ENCODE measurements around the gene MEGF10. TPM values are rescaled to one million over a fixed set of nuclear protein-coding genes. Genes with fewer than 3 reads are reported as not detected.
A peak's percentile ranks its signal among the peaks of the same experiment; 100 is the strongest.
"Not testable (repeated sequence)": the region's sequence is repeated elsewhere in the genome, so short reads cannot be mapped to it uniquely, and the experiment has no call there.

Gene MEGF10
- total and polyA plus RNA-seq, 2 experiments from 2014 or later: 1.7 to 8.2 TPM

DNA sequence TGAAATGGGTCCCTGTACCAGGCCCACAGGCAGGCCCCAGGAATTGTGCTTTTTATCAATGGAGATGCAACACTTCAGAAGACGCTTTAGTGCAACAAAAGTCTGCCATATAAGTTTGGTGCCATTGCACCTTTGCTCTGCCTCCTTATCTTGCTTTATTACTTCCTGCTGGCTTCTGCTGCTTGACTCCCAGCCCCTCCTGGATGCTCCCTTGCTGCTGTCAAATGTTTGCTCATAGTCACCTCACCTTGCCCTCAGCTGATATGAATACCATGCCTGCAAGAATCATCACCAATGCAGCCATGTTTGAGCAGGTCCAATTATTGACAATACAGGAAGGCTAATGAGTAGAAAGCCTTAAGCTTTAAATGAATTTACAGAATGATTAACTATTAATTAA is 25.4 kb downstream of the MEGF10 start:
- H3K4me3 ChIP-seq: no peak overlapping the region
- no peaks in the 10 kb centered on the region for H3K4me1 ChIP-seq (ENCODE audit: low read depth)
- H3K36me3 ChIP-seq: no peaks in the 10 kb centered on the region
- no peak overlapping the region for H3K27ac ChIP-seq
- TF ChIP-seq, protein P1, sequence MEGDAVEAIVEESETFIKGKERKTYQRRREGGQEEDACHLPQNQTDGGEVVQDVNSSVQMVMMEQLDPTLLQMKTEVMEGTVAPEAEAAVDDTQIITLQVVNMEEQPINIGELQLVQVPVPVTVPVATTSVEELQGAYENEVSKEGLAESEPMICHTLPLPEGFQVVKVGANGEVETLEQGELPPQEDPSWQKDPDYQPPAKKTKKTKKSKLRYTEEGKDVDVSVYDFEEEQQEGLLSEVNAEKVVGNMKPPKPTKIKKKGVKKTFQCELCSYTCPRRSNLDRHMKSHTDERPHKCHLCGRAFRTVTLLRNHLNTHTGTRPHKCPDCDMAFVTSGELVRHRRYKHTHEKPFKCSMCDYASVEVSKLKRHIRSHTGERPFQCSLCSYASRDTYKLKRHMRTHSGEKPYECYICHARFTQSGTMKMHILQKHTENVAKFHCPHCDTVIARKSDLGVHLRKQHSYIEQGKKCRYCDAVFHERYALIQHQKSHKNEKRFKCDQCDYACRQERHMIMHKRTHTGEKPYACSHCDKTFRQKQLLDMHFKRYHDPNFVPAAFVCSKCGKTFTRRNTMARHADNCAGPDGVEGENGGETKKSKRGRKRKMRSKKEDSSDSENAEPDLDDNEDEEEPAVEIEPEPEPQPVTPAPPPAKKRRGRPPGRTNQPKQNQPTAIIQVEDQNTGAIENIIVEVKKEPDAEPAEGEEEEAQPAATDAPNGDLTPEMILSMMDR (IDR thresholded peaks at IDR 0.05; ENCODE audit: low read depth, low read length): no peak
- no peaks in the 10 kb centered on the region for H3K27me3 ChIP-seq
- no peak for DNase-seq (ENCODE audit: low read depth in 1 of 2, low spot score in 1 of 2)
- H3K9me3 ChIP-seq (ENCODE audit: low read depth): no peaks in the 10 kb centered on the region

DNA sequence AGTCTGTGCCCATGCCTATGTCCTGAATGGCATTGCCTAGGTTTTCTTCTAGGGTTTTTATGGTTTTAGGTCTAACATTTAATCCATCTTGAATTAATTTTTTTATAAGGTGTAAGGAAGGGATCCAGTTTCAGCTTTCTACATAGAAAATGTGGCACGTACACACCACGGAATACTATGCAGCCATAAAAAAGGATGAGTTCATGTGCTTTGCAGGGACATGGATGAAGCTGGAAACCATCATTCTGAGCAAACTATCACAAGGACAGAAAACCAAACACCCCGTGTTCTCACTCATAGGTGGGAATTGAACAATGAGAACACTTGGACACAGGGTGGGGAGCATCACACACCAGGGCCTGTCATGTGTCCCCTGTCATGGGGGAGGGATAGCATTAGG is 26.8 kb downstream of the MEGF10 start:
- not testable (repeated sequence) for H3K4me1 ChIP-seq (ENCODE audit: low read depth); H3K27me3 ChIP-seq; H3K4me3 ChIP-seq; H3K27ac ChIP-seq; H3K36me3 ChIP-seq; H3K9me3 ChIP-seq (ENCODE audit: low read depth); DNase-seq (ENCODE audit: low read depth in 1 of 2, low spot score in 1 of 2)

DNA sequence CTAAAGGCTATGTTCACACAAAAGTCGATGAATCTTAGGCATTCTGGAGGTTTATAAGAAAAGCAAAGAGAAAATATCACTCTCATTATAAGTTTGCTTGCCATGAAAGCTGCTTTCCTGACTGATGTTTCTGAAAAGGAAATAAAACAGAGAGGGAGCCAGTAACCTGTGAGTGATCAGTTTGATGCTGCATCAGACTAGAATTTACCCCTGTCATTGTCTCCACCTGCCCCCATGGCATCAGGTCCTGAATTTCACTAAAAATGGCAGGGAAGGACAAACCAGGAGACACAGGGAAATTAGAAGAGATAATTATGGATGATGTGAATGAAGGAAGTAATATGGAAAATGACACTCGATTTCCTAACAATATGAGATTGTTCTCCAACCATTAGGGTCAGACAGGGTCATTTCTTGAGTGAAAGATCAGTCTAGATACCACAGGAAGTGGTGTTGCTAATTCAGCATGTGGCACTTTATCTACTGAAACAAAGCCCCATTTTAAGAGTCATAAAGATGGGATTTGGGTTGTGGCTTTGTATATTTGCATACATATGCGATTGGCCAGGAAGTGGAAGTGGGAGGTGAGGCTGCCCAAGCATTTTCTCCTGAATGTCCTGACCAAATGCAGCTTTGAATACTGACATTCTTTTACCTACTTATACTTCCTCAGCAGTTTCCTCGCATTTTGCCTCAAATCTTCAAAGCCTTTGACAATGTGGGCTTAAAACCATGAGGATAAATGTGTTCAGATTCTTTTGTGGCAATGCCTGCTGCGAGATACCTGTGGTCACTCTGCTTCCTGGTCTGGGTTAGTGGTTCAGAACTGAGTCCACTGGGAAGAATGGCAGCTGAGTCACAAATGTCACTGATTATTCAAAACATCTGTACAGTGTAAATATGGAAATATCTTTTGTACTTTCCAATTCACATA is 29.7 kb downstream of the MEGF10 start:
- Histone ChIP-seq H3K9me3 (ENCODE audit: low read depth) (no peaks in the 10 kb centered on the region), H3K27ac (no peak overlapping the region), H3K36me3 (no peaks in the 10 kb centered on the region), H3K4me3 (no peak overlapping the region), H3K4me1 (ENCODE audit: low read depth) (no peaks in the 10 kb centered on the region), H3K27me3 (no peaks in the 10 kb centered on the region)
- peak in 1 of 2 donors; percentile 47 for DNase-seq (ENCODE audit: low read depth in 1 of 2, low spot score in 1 of 2)
- TF ChIP-seq, protein P1 (IDR thresholded peaks at IDR 0.05; ENCODE audit: low read depth, low read length): no peak

DNA sequence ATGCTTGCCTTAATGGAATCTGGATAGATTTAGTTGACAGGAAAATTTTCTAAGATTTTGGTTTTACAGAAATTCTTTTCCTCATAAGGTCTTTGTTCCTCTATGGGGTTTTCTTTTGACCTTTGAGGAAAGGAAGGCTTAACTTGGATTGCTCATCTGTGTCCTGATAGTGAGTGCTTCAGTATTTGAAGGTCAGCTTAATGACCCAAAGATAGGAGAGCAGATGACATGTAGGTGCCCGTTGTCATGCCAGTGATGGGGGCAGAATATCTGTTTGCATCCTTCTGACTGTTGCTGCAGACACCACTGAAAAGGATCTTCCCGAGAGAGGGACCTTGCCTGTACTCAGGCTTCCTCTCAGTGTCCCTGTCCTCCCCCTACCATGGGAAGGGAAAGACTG is 30.9 kb downstream of the MEGF10 start:
- DNase-seq (ENCODE audit: low read depth in 1 of 2, low spot score in 1 of 2): no peak
- Histone ChIP-seq H3K9me3 (ENCODE audit: low read depth) (no peaks in the 10 kb centered on the region), H3K27me3 (no peaks in the 10 kb centered on the region), H3K4me1 (ENCODE audit: low read depth) (no peaks in the 10 kb centered on the region), H3K36me3 (no peaks in the 10 kb centered on the region), H3K27ac (no peak overlapping the region), H3K4me3 (no peak overlapping the region)
- TF ChIP-seq, protein P1 (IDR thresholded peaks at IDR 0.05; ENCODE audit: low read depth, low read length): no peak

DNA sequence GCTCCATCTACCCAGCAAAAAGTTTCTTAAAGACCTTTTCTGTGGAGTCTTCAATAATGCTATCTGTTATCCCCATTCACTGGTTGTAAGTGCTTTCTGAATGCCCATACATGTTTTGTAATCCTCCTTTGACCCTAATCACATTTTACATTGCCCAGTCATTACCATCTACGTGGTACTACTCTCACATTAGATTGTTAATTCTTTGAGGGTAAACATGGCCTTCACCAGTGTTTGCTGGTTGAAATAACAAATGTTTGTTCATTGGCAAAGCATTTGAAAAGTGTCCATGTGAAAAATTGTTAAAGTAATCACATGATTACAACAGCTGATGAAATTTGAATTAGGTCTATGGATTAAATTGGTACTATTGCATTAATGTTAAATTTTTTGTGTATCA is 31.8 kb downstream of the MEGF10 start:
- no peaks in the 10 kb centered on the region for H3K9me3 ChIP-seq (ENCODE audit: low read depth)
- no peak for DNase-seq (ENCODE audit: low read depth in 1 of 2, low spot score in 1 of 2)
- TF ChIP-seq, protein P1 (IDR thresholded peaks at IDR 0.05; ENCODE audit: low read depth, low read length): no peak
- no peaks in the 10 kb centered on the region for H3K27me3 ChIP-seq
- H3K4me1 ChIP-seq (ENCODE audit: low read depth): no peaks in the 10 kb centered on the region
- no peak overlapping the region for H3K27ac ChIP-seq
- H3K4me3 ChIP-seq: no peak overlapping the region
- H3K36me3 ChIP-seq: no peaks in the 10 kb centered on the region

DNA sequence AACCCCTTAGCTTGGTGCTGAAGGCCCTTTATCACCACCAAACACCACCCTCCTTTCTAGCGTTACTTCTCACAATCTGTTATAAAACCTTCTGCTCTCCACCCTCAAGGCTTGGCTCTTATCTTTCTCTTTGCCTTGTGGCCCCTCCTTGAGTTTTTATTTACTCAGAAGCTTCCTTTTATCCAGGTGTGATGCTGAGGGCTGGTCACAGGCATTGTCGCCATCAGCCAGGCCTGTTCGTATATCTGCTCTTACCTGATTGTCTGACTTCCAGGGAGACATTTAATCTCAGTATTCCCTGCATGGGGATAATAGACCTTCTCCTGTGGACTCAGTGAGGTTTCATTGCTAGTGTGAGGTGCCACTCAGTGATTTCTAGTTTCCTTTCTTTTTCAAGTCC is 34.2 kb downstream of the MEGF10 start:
- H3K4me1 ChIP-seq (ENCODE audit: low read depth): no peaks in the 10 kb centered on the region

More for the DNA sequence above, 34.2 kb downstream of the MEGF10 start:
- no peak overlapping the region for H3K4me3 ChIP-seq
- DNase-seq (ENCODE audit: low read depth in 1 of 2, low spot score in 1 of 2): no peak
- H3K27me3 ChIP-seq: no peaks in the 10 kb centered on the region
- H3K27ac ChIP-seq: no peak overlapping the region
- TF ChIP-seq, protein P1 (IDR thresholded peaks at IDR 0.05; ENCODE audit: low read depth, low read length): no peak
- no peaks in the 10 kb centered on the region for H3K9me3 ChIP-seq (ENCODE audit: low read depth)
- H3K36me3 ChIP-seq: no peaks in the 10 kb centered on the region
